MM.1S (cell line): ENCODE data around the gene CCP110.
A peak's percentile ranks its signal among the peaks of the same experiment; 100 is the strongest.

ENCODE experiments used
- CTCF ChIP-seq: fragments of 300-600 bp; sonication (generic); IDR thresholded peaks from 2 replicates; pipeline ENCODE4 v1.5.1; 2016; ENCODE audit warnings: antibody characterized with exemption, low read length, mixed read lengths
- EZH2 ChIP-seq: fragments of 300-600 bp; sonication (generic); optimal IDR thresholded peaks from 2 replicates; pipeline ENCODE3; 2017; ENCODE audit warnings: low read depth, mild to moderate bottlenecking, antibody characterized with exemption, low read length, mixed read lengths

- TF ChIP-seq CTCF (peak; percentile 67), EZH2 (no peak)
These were observed 77.6 kb downstream of the CCP110 start for GRCh38 chr16:19601083-19601976.
